Psoas muscle (tissue), 8 donors: ENCODE measurements around the gene ADIPOQ. TPM values are rescaled to one million over a fixed set of nuclear protein-coding genes. Genes with fewer than 3 reads are reported as not detected.

Source experiments
- ATAC-seq, 4 donors: fragments of 200-7000 bp; cut with Tn5 transposase; one replicate each; pipeline ENCODE4 v1.9.1; 2020; ENCODE audit warnings: moderate library complexity in 3 of 4, mild to moderate bottlenecking in 2 of 4
- DNase-seq, 2 donors: peaks; one replicate each; pipeline ENCODE4 v3.0.0-alpha.2; 2020
- H3K27ac ChIP-seq: fragments of 200-600 bp; one replicate; pipeline ENCODE4 v1.8.0; 2022
- H3K27me3 ChIP-seq, 3 donors: fragments of 200-600 bp in 1 of 3; one replicate each; pipeline versions ENCODE4 v1.6.1 to v1.8.0; 2013 to 2022; ENCODE audit warnings: low read length in 2 of 3, mild to moderate bottlenecking in 2 of 3, moderate library complexity in 1 of 3; ENCODE audit not compliant: insufficient read depth in 3 of 3
- H3K36me3 ChIP-seq, 2 donors: fragments of 200-600 bp in 1 of 2; one replicate each; pipeline versions ENCODE4 v1.6.1 to v1.8.0; 2013 to 2022; ENCODE audit warnings: low read depth in 1 of 2, mild to moderate bottlenecking in 1 of 2, moderate library complexity in 1 of 2; ENCODE audit not compliant: insufficient read depth in 1 of 2
- H3K4me1 ChIP-seq: fragments of 200-600 bp; one replicate; pipeline ENCODE4 v1.8.0; 2022
- H3K4me3 ChIP-seq: fragments of 200-600 bp; one replicate; pipeline ENCODE4 v1.8.0; 2022; ENCODE audit warnings: mild to moderate bottlenecking
- H3K9me3 ChIP-seq: fragments of 200-600 bp; one replicate; pipeline ENCODE4 v1.8.0; 2022
- WGBS, 3 donors: extraction: QIAGEN DNeasy Blood & Tissue Kit; methylation state at CpG; one replicate each; pipeline versions ENCODE4 v1.1.6 to v1.1.7; 2013; 5-methylcytosine and 5-hydroxymethylcytosine counted together
- intact Hi-C, 2 donors: fragments of 100-400 bp; cut with DNase I; formaldehyde crosslinking; loops; one replicate each; pipeline versions ENCODE4 v1.11.0 to v1.14.2; 2022
- polyA plus RNA-seq, 3 donors: library from polyadenylated mRNA; stranded (reverse); fragments of 200-250 nt; gene quantifications; one replicate each; pipeline ENCODE4 v1.2.3, GENCODE V29; 2013
- total RNA-seq, 4 donors: library from RNA; stranded (reverse); fragmentation: NEBNext Ultra II Directional in 2 of 4; extraction: Animal tissue kit (Norgen Biotek cat#: 25700) in 2 of 4; gene quantifications; one replicate each; pipeline versions ENCODE4 v1.2.1 to v1.2.4, GENCODE V29; 2021 to 2023
- TF ChIP-seq, protein P1 (sequence below): fragments of 200-600 bp; IDR thresholded peaks from one replicate; pipeline ENCODE4 v1.8.0; 2022; ENCODE audit warnings: antibody characterized with exemption
- donor health status: healthy with polysubstance abuse.
- donor health status: DM: no; HTN: no; CAD: no; lungs with moderate emphysema.
- donor health status: Bipolar disorder and iron deficiency.
- donor health status: healthy.
- donor health status: DM: yes; HTN: yes; CAD: no.
- donor health status: DM: no; HTN: no; CAD: no.
- donor health status: DM: no; HTN: no; CAD: no.
- donor health status: DM: yes; HTN: yes; CAD: no.

The ADIPOQ gene
- total and polyA plus RNA-seq, 7 donors, result 0.58 to 9.3 (median 1.8) TPM

- intact Hi-C loops, result no loop called here
- Histone ChIP-seq H3K9me3 (no peaks in the 10 kb centered on the region), H3K36me3 (no peaks in the 10 kb centered on the region), H3K4me1 (no peaks in the 10 kb centered on the region), H3K27me3 (peaks cover 3 to 40% (median 11%) of the 10 kb centered on the region in 3 donors), H3K4me3 (no peak overlapping the region), H3K27ac (no peak overlapping the region)
- WGBS, 3 donors, result 73 to 87% (median 81%) methylated on average over 1 of the region's 1 CpG
- ATAC-seq, result no peak
- TF ChIP-seq, protein P1, sequence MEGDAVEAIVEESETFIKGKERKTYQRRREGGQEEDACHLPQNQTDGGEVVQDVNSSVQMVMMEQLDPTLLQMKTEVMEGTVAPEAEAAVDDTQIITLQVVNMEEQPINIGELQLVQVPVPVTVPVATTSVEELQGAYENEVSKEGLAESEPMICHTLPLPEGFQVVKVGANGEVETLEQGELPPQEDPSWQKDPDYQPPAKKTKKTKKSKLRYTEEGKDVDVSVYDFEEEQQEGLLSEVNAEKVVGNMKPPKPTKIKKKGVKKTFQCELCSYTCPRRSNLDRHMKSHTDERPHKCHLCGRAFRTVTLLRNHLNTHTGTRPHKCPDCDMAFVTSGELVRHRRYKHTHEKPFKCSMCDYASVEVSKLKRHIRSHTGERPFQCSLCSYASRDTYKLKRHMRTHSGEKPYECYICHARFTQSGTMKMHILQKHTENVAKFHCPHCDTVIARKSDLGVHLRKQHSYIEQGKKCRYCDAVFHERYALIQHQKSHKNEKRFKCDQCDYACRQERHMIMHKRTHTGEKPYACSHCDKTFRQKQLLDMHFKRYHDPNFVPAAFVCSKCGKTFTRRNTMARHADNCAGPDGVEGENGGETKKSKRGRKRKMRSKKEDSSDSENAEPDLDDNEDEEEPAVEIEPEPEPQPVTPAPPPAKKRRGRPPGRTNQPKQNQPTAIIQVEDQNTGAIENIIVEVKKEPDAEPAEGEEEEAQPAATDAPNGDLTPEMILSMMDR, result no peak
- no peak for DNase-seq
Observed at GRCh38 chr3:186832276-186832675, 10.2 kb upstream of the ADIPOQ start.

GRCh38 chr3:186839874-186840641, 2.5 kb upstream of the ADIPOQ start:
- Histone ChIP-seq H3K4me1 (no peaks in the 10 kb centered on the region), H3K27ac (no peak overlapping the region), H3K27me3 (peaks cover 0 to 5% (median 0%) of the 10 kb centered on the region in 3 donors), H3K9me3 (no peaks in the 10 kb centered on the region), H3K4me3 (no peak overlapping the region), H3K36me3 (no peaks in the 10 kb centered on the region)
- ATAC-seq, result peak in 1 of 4 donors; percentile 35
- WGBS, 3 donors, result 83 to 93% (median 87%) methylated on average over 17 of the region's 17 CpGs
- intact Hi-C loops, result no loop called here
- DNase-seq, result no peak
- TF ChIP-seq, protein P1, result no peak

GRCh38 chr3:186841620-186842019, 890 bp upstream of the ADIPOQ start:
- no peak for ATAC-seq
- Histone ChIP-seq H3K27me3 (peaks cover 0 to 13% (median 0%) of the 10 kb centered on the region in 3 donors), H3K4me1 (no peaks in the 10 kb centered on the region), H3K36me3 (no peaks in the 10 kb centered on the region), H3K9me3 (no peaks in the 10 kb centered on the region), H3K27ac (no peak overlapping the region), H3K4me3 (no peak overlapping the region)
- no peak for DNase-seq
- intact Hi-C loops, result no loop called here
- WGBS, 3 donors, result 52 to 67% (median 62%) methylated on average over 4 of the region's 4 CpGs
- TF ChIP-seq, protein P1, result no peak

- Histone ChIP-seq H3K27me3 (peaks cover 0 to 13% (median 0%) of the 10 kb centered on the region in 3 donors), H3K27ac (no peak overlapping the region), H3K4me1 (no peaks in the 10 kb centered on the region), H3K36me3 (no peaks in the 10 kb centered on the region), H3K9me3 (no peaks in the 10 kb centered on the region), H3K4me3 (no peak overlapping the region)
- WGBS, 3 donors, result 88 to 94% (median 91%) methylated on average over 3 of the region's 3 CpGs
- ATAC-seq (no peak), DNase-seq (no peak)
- TF ChIP-seq, protein P1, result no peak
- intact Hi-C loops, result no loop called here
Observed at GRCh38 chr3:186843039-186843432, 526 bp downstream of the ADIPOQ start.
